NCI-H446 treated with DMSO at 0.1 percent for 48 hours (cell line): ENCODE measurements around the gene TMEM200A.

Experiments used
- DNase-seq: peaks from one replicate; lab custom pipeline; 2025; lab: John Stamatoyannopoulos, UW

The TMEM200A gene

GRCh38 chr6:130489514-130489913 is 123.7 kb downstream of the TMEM200A start:
- DNase-seq: no peak
